Progenitor cell of endocrine pancreas (in vitro differentiated cells): ENCODE data around the gene BMF. TPM values are rescaled to one million over a fixed set of nuclear protein-coding genes. Genes with fewer than 3 reads are reported as not detected.
"Not testable (repeated sequence)": the region's sequence is repeated elsewhere in the genome, so short reads cannot be mapped to it uniquely, and the experiment has no call there.

Experiments used
- DNase-seq: peaks from one replicate; pipeline ENCODE4 v3.0.0; 2021; ENCODE audit warnings: low spot score; ENCODE audit not compliant: unreplicated experiment
- H3K27ac Mint-ChIP-seq: 2 replicates; pipeline ENCODE4 v1.8.0; 2021; ENCODE audit warnings: mild to moderate bottlenecking, moderate library complexity, mixed read lengths
- H3K27me3 Mint-ChIP-seq: 2 replicates; pipeline ENCODE4 v1.8.0; 2021; ENCODE audit warnings: mixed read lengths
- H3K36me3 Mint-ChIP-seq: 2 replicates; pipeline ENCODE4 v1.8.0; 2022; ENCODE audit warnings: mixed read lengths; ENCODE audit not compliant: insufficient read depth
- H3K4me1 Mint-ChIP-seq: 2 replicates; pipeline ENCODE4 v1.8.0; 2021; ENCODE audit warnings: low read depth, mixed read lengths
- H3K4me3 Mint-ChIP-seq: 2 replicates; pipeline ENCODE4 v1.8.0; 2021; ENCODE audit warnings: low read depth, mild to moderate bottlenecking, moderate library complexity, mixed read lengths
- H3K9me3 Mint-ChIP-seq: 2 replicates; pipeline ENCODE4 v1.8.0; 2021; ENCODE audit warnings: low read depth, mixed read lengths
- CTCF ChIP-seq: fragments of 200-600 bp; sonication (generic); IDR thresholded peaks from one replicate; pipeline ENCODE4 v1.5.0; 2021; ENCODE audit warnings: antibody characterized with exemption, mild to moderate bottlenecking; ENCODE audit not compliant: unreplicated experiment
- total RNA-seq: library from RNA; stranded (reverse); gene quantifications from 2 replicates; pipeline ENCODE4 v1.2.1, GENCODE V29; 2021

The BMF gene
- total RNA-seq, 1 donor from 2014 or later, result 128 TPM

GRCh38 chr15:40079456-40079855 is 29.2 kb downstream of the BMF start:
- DNase-seq, result no peak
- Mint-ChIP-seq H3K9me3 (no peaks in the 10 kb centered on the region), H3K27me3 (no peaks in the 10 kb centered on the region), H3K27ac (no peak overlapping the region), H3K36me3 (no peaks in the 10 kb centered on the region), H3K4me3 (no peak overlapping the region), H3K4me1 (peaks cover 39% of the 10 kb centered on the region)
- TF ChIP-seq CTCF, result no peak

- no peak overlapping the region for H3K27ac Mint-ChIP-seq
These were observed 33.2 kb downstream of the BMF start for GRCh38 chr15:40075298-40076044.

GRCh38 chr15:40074656-40075055 is 34.0 kb downstream of the BMF start:
- H3K27ac Mint-ChIP-seq, H3K4me3 Mint-ChIP-seq, H3K27me3 Mint-ChIP-seq, H3K36me3 Mint-ChIP-seq, DNase-seq, H3K9me3 Mint-ChIP-seq: not testable (repeated sequence)
- peaks cover 12% of the 10 kb centered on the region for H3K4me1 Mint-ChIP-seq

More at GRCh38 chr15:40075298-40076044, 33.2 kb downstream of the BMF start:
- Mint-ChIP-seq H3K4me3 (no peak overlapping the region), H3K27me3 (no peaks in the 10 kb centered on the region), H3K9me3 (peaks cover 3% of the 10 kb centered on the region), H3K4me1 (peaks cover 10% of the 10 kb centered on the region), H3K36me3 (no peaks in the 10 kb centered on the region)
- no peak for DNase-seq
- TF ChIP-seq CTCF, result no peak

GRCh38 chr15:40073716-40074490 is 34.8 kb downstream of the BMF start:
- not testable (repeated sequence) for DNase-seq, H3K4me3 Mint-ChIP-seq, H3K27ac Mint-ChIP-seq, H3K36me3 Mint-ChIP-seq, H3K9me3 Mint-ChIP-seq, H3K27me3 Mint-ChIP-seq
- H3K4me1 Mint-ChIP-seq, result peaks cover 12% of the 10 kb centered on the region

GRCh38 chr15:40072216-40072990 is 36.3 kb downstream of the BMF start:
- peaks cover 3% of the 10 kb centered on the region for H3K9me3 Mint-ChIP-seq
- DNase-seq, result no peak
- H3K4me3 Mint-ChIP-seq, result no peak overlapping the region
- no peak overlapping the region for H3K27ac Mint-ChIP-seq
- H3K27me3 Mint-ChIP-seq, result no peaks in the 10 kb centered on the region
- TF ChIP-seq CTCF, result no peak
- no peaks in the 10 kb centered on the region for H3K36me3 Mint-ChIP-seq
- H3K4me1 Mint-ChIP-seq, result peaks cover 10% of the 10 kb centered on the region

- no peak overlapping the region for H3K27ac Mint-ChIP-seq
- H3K4me3 Mint-ChIP-seq, result no peak overlapping the region
These were observed 38.0 kb downstream of the BMF start for GRCh38 chr15:40070608-40071218.

More at GRCh38 chr15:40070608-40071218, 38.0 kb downstream of the BMF start:
- Mint-ChIP-seq H3K27me3 (no peaks in the 10 kb centered on the region), H3K9me3 (peaks cover 3% of the 10 kb centered on the region), H3K36me3 (no peaks in the 10 kb centered on the region), H3K4me1 (peaks cover 8% of the 10 kb centered on the region)
- no peak for TF ChIP-seq CTCF
- no peak for DNase-seq
